C4-2B (cell line): ENCODE data around the gene RALGAPB.
"Not testable (repeated sequence)": the region's sequence is repeated elsewhere in the genome, so short reads cannot be mapped to it uniquely, and the experiment has no call there.

Experiments
- H3K27ac ChIP-seq: fragments of 450-650 bp; 2 replicates; pipeline ENCODE4 v1.5.1; 2017
- CTCF ChIP-seq: fragments of 450-650 bp; conservative IDR thresholded peaks from 2 replicates; pipeline ENCODE4 v1.5.1; 2017; ENCODE audit warnings: mild to moderate bottlenecking
- ZFX ChIP-seq: fragments of 450-650 bp; IDR thresholded peaks from 2 replicates; pipeline ENCODE4 v1.6.1; 2017

RALGAPB gene

GRCh38 chr20:38589967-38590675, 117.5 kb downstream of the RALGAPB start:
- no peak for TF ChIP-seq ZFX
- TF ChIP-seq CTCF = no peak
- no peak overlapping the region for H3K27ac ChIP-seq

GRCh38 chr20:38590676-38591473, 118.2 kb downstream of the RALGAPB start:
- TF ChIP-seq CTCF (no peak), ZFX (no peak)
- H3K27ac ChIP-seq = no peak overlapping the region

GRCh38 chr20:38591474-38592410, 119.1 kb downstream of the RALGAPB start:
- TF ChIP-seq ZFX (no peak), CTCF (no peak)
- no peak overlapping the region; the same call in 1 of the 2 replicates for H3K27ac ChIP-seq

GRCh38 chr20:38592411-38592790, 119.8 kb downstream of the RALGAPB start:
- not testable (repeated sequence) for H3K27ac ChIP-seq

GRCh38 chr20:38594281-38594680, 121.6 kb downstream of the RALGAPB start:
- H3K27ac ChIP-seq = not testable (repeated sequence)

GRCh38 chr20:38595886-38596285, 123.2 kb downstream of the RALGAPB start:
- not testable (repeated sequence) for H3K27ac ChIP-seq

GRCh38 chr20:38599410-38599882, 126.8 kb downstream of the RALGAPB start:
- H3K27ac ChIP-seq = peak overlapping the region; percentile 75
- TF ChIP-seq ZFX = peak; percentile 56; the same call in 1 of the 2 replicates
- no peak for TF ChIP-seq CTCF

GRCh38 chr20:38600057-38600456, 127.4 kb downstream of the RALGAPB start:
- no peak for TF ChIP-seq ZFX
- TF ChIP-seq CTCF = no peak
- H3K27ac ChIP-seq = peak overlapping the region; percentile 75
